GM18508 (cell line): ENCODE data around the gene MTERF4.

Source experiments
- ATAC-seq: cut with Tn5 transposase; IDR thresholded peaks from one replicate; pipeline ENCODE4 v1.9.1; 2021; ENCODE audit warnings: moderate number of reproducible peaks; ENCODE audit not compliant: insufficient read depth, unreplicated experiment

MTERF4 gene

DNA sequence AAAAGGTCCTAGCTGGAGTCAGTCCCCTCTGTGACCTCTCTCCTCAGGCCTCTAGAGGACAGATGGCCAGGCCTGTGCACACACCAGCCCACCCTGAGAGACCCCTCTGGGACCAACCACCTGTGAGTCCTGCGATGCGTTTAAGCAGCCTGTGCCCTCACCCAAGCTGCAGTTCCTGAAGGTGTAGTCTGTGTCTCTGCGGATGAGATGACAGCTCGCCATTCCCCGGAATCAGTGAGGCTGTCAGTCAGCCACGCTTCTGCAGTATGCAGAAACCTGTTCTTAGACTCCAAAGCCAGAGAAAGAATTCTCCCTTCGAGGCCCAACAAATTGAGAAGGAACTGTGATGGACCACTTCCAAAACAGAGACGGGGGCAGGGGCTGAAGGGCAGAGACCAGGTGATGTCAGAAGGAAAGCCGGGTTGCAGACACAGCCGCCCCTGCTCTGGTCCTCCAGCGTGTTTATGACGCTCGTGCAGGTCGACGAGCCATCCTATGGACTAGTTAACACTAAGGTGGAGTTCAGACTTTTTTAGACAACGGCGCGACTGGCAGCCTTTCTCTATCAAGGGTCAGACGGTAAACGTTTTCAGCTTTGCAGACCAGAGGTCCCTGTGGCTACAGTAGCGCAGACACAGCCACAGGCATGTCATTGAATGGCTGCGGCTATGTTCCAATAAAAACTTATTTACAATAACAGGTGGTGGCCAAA, 10.2 kb downstream of the MTERF4 start:
- no peak for ATAC-seq

GRCh38 chr2:241091201-241091600, 10.9 kb downstream of the MTERF4 start:
- no peak for ATAC-seq

GRCh38 chr2:241088791-241089732, 13.0 kb downstream of the MTERF4 start:
- ATAC-seq, result no peak

DNA sequence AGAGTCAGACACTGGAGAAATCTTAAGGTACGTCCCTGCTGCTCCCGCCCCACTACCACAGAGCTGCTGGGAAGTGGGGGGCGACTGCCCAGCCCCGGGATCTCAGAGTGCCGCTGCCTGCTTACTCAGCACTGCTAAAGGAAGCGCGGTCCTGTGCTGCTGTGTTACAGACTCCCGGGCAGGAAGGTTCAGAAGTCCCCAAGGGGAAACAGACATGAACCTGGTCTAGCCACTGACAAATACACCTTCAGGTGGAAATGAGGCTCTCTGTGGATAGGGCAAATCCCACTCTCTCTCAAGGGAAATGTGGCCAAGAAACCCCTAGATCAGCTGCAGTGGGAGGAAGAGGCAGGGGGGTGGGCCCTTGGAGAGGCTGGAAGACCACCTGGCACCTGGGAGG, 13.7 kb downstream of the MTERF4 start:
- no peak for ATAC-seq

- ATAC-seq, result no peak
Observed at GRCh38 chr2:241087420-241088268, 14.4 kb downstream of the MTERF4 start.

- no peak for ATAC-seq
Observed at GRCh38 chr2:241084856-241085444, 17.1 kb downstream of the MTERF4 start.

DNA sequence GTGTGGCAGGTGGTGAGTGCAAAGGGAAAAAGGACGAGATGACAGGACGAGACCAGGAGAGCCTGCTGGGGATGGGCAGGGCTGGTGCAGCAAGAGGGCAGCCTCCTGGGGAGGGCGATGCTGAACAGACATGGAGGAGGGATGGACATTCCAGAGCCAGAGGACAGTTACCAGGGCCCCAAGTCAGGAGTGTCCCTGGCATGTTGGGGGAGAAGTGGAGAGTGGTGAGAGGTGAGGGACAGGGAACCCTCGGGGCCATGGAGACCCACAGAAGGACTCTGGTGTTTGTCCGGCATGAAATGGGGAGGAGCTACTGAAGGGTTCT, 19.0 kb downstream of the MTERF4 start:
- no peak for ATAC-seq

- ATAC-seq, result no peak
Observed at GRCh38 chr2:241082341-241083090, 19.6 kb downstream of the MTERF4 start.

DNA sequence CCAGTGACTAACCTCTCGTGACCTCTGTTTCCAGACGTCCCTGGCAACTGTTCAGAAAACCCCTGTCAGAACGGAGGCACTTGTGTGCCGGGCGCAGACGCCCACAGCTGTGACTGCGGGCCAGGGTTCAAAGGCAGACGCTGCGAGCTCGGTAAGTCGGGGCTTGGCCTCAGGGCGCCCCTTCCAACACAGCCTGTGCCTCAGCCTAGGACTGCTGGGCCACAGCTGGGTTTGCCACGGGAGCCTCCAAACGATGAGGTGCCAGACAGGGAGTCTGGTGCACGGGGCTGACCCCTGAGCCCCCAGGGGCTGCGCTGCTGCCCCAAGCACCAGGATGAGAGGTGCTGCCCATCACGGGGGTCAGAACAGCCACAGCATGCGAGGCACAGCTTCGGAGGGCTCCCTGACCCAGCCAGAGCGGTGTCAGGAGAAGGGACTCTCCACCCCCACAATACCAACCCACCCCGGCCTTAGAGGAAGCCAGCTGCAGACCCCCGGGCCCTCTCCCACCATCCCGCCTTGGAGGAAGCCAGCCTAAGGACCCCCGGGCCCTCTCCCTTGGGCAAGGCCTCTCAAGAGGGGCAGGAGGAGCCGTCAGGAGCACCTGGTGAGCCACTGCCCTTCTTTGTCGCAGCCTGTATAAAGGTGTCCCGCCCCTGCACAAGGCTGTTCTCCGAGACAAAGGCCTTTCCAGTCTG, 20.3 kb downstream of the MTERF4 start:
- ATAC-seq, result no peak

GRCh38 chr2:241081190-241081642, 20.9 kb downstream of the MTERF4 start:
- ATAC-seq, result no peak

- ATAC-seq, result no peak
Observed at GRCh38 chr2:241080405-241081189, 21.5 kb downstream of the MTERF4 start.

DNA sequence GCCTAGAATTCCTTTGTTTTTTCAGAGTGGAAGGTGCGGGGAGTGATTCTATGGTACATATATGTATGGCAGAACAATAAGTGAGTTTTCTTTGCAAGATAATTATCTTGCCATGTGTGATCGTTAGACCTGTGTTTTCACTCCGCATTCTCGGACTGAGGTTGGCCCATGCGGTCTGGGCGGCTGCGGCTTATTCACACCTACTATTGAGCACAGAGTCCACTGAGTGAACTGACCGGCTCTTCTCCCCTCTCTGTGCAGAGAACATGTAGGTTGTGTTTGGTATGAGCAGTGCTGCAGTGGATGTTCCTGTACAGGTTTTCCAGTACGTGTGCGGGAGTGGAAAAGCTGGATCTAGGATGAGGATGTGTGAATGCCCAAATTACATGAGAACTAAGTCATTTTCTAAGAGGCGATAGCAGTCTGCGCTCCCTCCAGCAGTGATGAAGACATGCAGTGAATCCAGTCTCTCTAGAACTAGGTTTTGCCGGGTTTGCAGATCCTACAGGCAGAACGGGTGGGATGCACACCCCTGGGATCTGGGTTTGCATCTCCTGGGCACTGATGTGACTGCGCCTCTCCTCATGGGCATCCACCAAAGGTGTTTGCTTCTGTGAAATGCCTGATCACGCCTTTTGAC, 27.1 kb downstream of the MTERF4 start:
- no peak for ATAC-seq

- ATAC-seq, result no peak
Observed at GRCh38 chr2:241074065-241074818, 27.8 kb downstream of the MTERF4 start.

GRCh38 chr2:241073166-241074064, 28.7 kb downstream of the MTERF4 start:
- no peak for ATAC-seq

DNA sequence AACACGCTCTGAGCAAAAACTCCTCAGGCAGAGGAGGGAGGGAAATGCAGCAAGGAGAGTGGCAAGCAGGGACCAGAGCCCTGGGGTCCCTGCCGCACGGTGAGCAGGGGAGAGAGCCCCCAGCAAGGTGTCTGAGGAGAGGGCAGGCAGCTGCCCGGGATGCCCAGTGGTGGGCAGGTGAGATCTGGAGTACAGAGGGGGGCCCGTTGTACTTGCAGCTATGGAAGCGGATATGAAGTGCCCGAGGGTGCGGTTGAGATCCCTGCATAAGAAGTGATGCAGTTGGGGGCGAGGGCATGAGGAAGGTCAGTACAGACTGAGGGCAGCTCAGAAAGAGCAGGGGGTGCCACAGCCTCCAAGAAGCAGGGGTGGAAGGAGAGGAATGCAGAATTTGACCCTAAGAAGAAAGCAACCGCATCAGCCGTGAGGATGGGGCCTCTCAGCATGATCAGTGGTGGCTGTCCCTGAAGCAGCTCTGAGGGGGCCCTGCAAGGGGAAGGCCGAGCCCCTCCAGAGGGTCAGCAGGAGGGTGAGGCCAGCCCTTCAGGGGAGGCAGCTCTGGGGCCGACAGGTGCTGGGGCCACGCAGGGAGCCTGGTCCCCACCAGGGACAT, 29.4 kb downstream of the MTERF4 start:
- no peak for ATAC-seq

- no peak for ATAC-seq
Observed at GRCh38 chr2:241072151-241072550, 29.9 kb downstream of the MTERF4 start.
